Neutrophil (primary cell): Measurements from ENCODE around the gene BCAS1.
"Not testable (repeated sequence)": the region's sequence is repeated elsewhere in the genome, so short reads cannot be mapped to it uniquely, and the experiment has no call there.

Experiments used
- H3K27ac ChIP-seq: fragments of 200-600 bp; sonication (generic); 2 replicates; pipeline ENCODE4 v1.5.1; 2016; ENCODE audit warnings: mild to moderate bottlenecking, moderate library complexity
- H3K27me3 ChIP-seq: fragments of 200-600 bp; sonication (generic); 2 replicates; pipeline ENCODE4 v1.6.0; 2016; ENCODE audit warnings: mild to moderate bottlenecking
- H3K36me3 ChIP-seq: fragments of 200-600 bp; sonication (generic); 2 replicates; pipeline ENCODE4 v1.5.1; 2017
- H3K4me1 ChIP-seq, 2 experiments: fragments of 200-600 bp in 1 of 2; sonication (generic) in 1 of 2; 1 replicate in 1 of 2; 2 replicates in 1 of 2; pipeline versions ENCODE4 v1.5.1 to v1.6.1; 2013 to 2016; ENCODE audit warnings: low read depth in 1 of 2, low read length in 1 of 2, mild to moderate bottlenecking in 1 of 2, moderate library complexity in 1 of 2; ENCODE audit not compliant: control insufficient read depth in 1 of 2, insufficient read depth in 1 of 2
- H3K4me3 ChIP-seq, 2 experiments: fragments of 200-600 bp in 1 of 2; sonication (generic) in 1 of 2; 1 replicate in 1 of 2; 2 replicates in 1 of 2; pipeline ENCODE4 v1.5.1; 2013 to 2016; ENCODE audit warnings: low read depth in 1 of 2, low read length in 1 of 2, mild to moderate bottlenecking in 1 of 2, moderate library complexity in 1 of 2
- H3K9me3 ChIP-seq: fragments of 200-600 bp; sonication (generic); 2 replicates; pipeline ENCODE4 v1.5.1; 2016
- CTCF ChIP-seq: fragments of 200-600 bp; sonication (generic); IDR thresholded peaks from 2 replicates; pipeline ENCODE4 v1.5.1; 2016; ENCODE audit warnings: antibody characterized with exemption

Gene BCAS1

DNA sequence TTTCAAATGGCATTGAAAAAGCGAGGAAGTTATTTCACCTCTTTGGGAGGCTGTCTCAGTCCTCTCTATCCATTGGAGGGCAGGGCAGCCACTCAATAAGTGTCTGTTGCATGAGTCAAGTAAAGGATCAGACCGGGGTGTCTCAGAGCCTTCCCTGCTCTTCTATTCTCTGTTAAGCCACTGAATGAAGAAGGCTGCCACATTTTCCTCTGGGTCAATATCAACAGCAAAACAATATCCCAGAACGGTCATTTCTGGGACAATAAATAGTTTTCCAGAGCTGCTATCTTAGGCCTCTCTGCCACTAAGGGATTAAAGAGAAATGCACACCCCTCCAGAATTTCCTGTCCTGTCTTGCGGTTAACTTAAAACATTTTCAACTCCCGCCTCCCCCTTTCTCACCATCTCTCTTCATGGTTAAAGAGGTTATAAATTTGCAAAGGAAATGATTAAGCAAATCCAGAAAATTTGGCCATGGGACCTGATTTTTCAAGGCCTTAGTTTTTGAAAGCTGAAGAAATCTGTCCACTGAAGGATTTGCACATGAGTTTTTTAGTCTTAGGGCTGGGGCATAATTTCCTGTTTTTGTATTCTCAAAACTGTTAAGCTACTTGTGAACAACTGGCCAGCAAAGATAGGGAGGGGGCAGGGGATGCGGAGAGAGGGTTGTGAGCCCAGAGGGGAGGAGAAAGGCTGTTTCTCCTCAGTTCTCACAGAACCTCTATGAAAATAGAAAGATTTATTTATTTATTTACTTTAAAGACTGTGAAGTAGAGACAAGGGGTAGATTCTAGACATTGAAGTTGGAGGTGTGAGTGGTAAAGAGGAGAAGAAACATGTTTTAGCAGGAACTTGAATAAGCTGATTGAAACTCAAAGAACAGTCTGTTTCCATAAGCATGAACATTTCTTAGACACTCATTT is 135.7 kb downstream of the BCAS1 start:
- no peaks in the 10 kb centered on the region for H3K27me3 ChIP-seq
- H3K36me3 ChIP-seq: no peaks in the 10 kb centered on the region
- H3K9me3 ChIP-seq: no peaks in the 10 kb centered on the region
- H3K4me1 ChIP-seq: peaks cover 36 to 50% of the 10 kb centered on the region in 2 experiments
- no peak for TF ChIP-seq CTCF
- H3K4me3 ChIP-seq: peak overlapping the region in 1 of 2 experiments; percentile 37
- H3K27ac ChIP-seq: peak overlapping the region; percentile 84

DNA sequence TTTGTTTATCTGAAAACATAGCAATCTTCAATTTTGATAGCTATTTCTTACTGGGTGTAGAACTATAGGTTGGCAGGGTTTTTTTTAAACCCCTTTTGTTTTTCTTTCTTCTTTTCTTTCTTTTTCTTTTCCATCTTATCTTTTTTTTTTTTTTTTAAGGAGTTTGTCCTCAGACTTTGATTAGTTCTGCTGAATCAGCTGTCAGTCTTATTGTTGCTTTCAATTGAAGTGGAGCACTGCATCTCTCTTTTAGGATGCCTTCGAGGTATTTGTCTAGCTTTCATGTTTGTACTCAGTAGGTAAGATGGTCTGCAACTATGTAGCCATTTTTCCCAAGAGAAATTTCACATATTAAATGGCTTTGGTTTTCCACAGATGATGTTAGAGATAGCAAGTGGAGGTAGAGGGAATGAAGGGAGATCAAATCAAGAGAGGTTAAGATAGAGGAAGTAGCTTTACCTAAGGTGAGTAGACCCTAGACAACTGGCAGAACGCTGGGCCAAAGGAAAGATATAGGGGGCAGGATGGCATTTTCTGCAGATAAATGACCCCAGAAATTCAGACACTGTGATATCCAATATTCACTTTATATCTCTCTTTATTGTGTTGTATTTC is 137.1 kb downstream of the BCAS1 start:
- H3K27ac ChIP-seq: peak overlapping the region; percentile 84
- H3K9me3 ChIP-seq: no peaks in the 10 kb centered on the region
- no peaks in the 10 kb centered on the region for H3K36me3 ChIP-seq
- H3K4me3 ChIP-seq: peak overlapping the region in 1 of 2 experiments; percentile 8
- peaks cover 27 to 39% of the 10 kb centered on the region in 2 experiments for H3K4me1 ChIP-seq
- no peaks in the 10 kb centered on the region for H3K27me3 ChIP-seq
- TF ChIP-seq CTCF: no peak

- H3K9me3 ChIP-seq, H3K27me3 ChIP-seq, H3K27ac ChIP-seq, H3K4me3 ChIP-seq, H3K36me3 ChIP-seq: not testable (repeated sequence)
- H3K4me1 ChIP-seq: peaks cover 27 to 33% of the 10 kb centered on the region in 2 experiments
These were observed 137.7 kb downstream of the BCAS1 start for GRCh38 chr20:53932655-53933192.

DNA sequence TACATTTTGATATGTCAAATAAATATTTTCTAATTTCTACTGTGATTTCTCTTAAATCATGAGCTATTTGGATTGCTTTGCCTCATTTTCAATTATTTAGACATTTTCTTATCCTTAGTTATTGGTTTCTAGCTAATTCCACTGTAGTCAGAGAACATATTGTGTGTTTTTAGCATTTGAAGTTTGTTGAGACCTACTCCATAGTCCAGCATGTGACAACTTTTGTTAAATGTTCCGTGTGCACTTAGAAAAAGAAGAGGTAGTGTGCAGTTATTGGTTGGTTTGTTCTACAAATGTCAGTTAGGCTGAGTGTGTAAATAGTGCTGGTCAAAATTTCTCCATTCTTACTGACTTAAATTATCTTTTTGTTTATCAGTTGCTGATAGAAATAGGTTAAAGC is 138.8 kb downstream of the BCAS1 start:
- no peak for TF ChIP-seq CTCF
- H3K4me1 ChIP-seq: peaks cover 38 to 42% of the 10 kb centered on the region in 2 experiments
- no peaks in the 10 kb centered on the region for H3K9me3 ChIP-seq
- H3K27ac ChIP-seq: no peak overlapping the region
- no peaks in the 10 kb centered on the region for H3K36me3 ChIP-seq
- no peak overlapping the region for H3K4me3 ChIP-seq
- no peaks in the 10 kb centered on the region for H3K27me3 ChIP-seq

GRCh38 chr20:53930651-53931504 is 139.5 kb downstream of the BCAS1 start:
- peak overlapping the region; percentile 30 for H3K27ac ChIP-seq
- no peaks in the 10 kb centered on the region for H3K27me3 ChIP-seq
- no peak overlapping the region for H3K4me3 ChIP-seq
- TF ChIP-seq CTCF: no peak
- H3K36me3 ChIP-seq: no peaks in the 10 kb centered on the region
- H3K4me1 ChIP-seq: peaks cover 45 to 46% of the 10 kb centered on the region in 2 experiments
- H3K9me3 ChIP-seq: no peaks in the 10 kb centered on the region
